Upper lobe of left lung (tissue), 6 donors: ENCODE data around the gene HES4. TPM values are rescaled to one million over a fixed set of nuclear protein-coding genes. Genes with fewer than 3 reads are reported as not detected.

Experiments used
- ATAC-seq, 2 donors: fragments of 200-7000 bp; cut with Tn5 transposase; one replicate each; pipeline ENCODE4 v1.9.1; 2022; ENCODE audit warnings: mild to moderate bottlenecking in 2 of 2, moderate library complexity in 2 of 2; ENCODE audit not compliant: low FRiP score in 2 of 2
- DNase-seq, 2 donors: peaks; one replicate each; pipeline ENCODE4 v3.0.0-alpha.2; 2019 to 2020
- H3K27ac ChIP-seq, 4 donors: fragments of 200-600 bp; sonication (generic); one replicate each; pipeline ENCODE4 v1.5.1; 2016 to 2019
- H3K27me3 ChIP-seq, 4 donors: fragments of 200-600 bp; sonication (generic); one replicate each; pipeline ENCODE4 v1.5.1; 2017 to 2019
- H3K36me3 ChIP-seq, 4 donors: fragments of 200-600 bp; sonication (generic); one replicate each; pipeline ENCODE4 v1.5.1; 2016 to 2019
- H3K4me1 ChIP-seq, 4 donors: fragments of 200-600 bp; sonication (generic); one replicate each; pipeline ENCODE4 v1.5.1; 2018 to 2019
- H3K4me3 ChIP-seq, 4 donors: fragments of 200-600 bp; sonication (generic); one replicate each; pipeline ENCODE4 v1.5.1; 2017 to 2019; ENCODE audit warnings: mild to moderate bottlenecking in 2 of 4, moderate library complexity in 1 of 4
- H3K9me3 ChIP-seq, 4 donors: fragments of 200-600 bp; sonication (generic); one replicate each; pipeline ENCODE4 v1.5.1; 2018 to 2019
- EP300 ChIP-seq, 4 donors: sonication (generic); formaldehyde crosslinking; IDR thresholded peaks; one replicate each; pipeline ENCODE4 v1.5.1; 2017; ENCODE audit warnings: antibody characterized with exemption in 4 of 4, control low read depth in 2 of 4
- POLR2A ChIP-seq, 4 donors: fragments of 450-650 bp; IDR thresholded peaks; one replicate each; pipeline ENCODE4 v1.5.1; 2016 to 2017; ENCODE audit warnings: antibody characterized with exemption in 4 of 4, mild to moderate bottlenecking in 2 of 4
- POLR2AphosphoS5 ChIP-seq, 2 donors: sonication (generic); formaldehyde crosslinking; IDR thresholded peaks; one replicate each; pipeline ENCODE4 v1.5.1; 2017; ENCODE audit warnings: antibody characterized with exemption in 2 of 2
- WGBS, 2 donors: methylation state at CpG; one replicate each; pipeline ENCODE4 v1.1.5; 2017 to 2018; 5-methylcytosine and 5-hydroxymethylcytosine counted together
- total RNA-seq, 6 donors: library from RNA; depleted of rRNA in 4 of 6; stranded (reverse); fragments of >200 nt in 4 of 6; gene quantifications; one replicate each; pipeline versions ENCODE4 v1.1.0 to v1.2.1, GENCODE V29; 2016 to 2021
- TF ChIP-seq, protein P1 (sequence below), 6 experiments: fragments of 450-650 bp in 4 of 6; fragments of 200-600 bp in 2 of 6; sonication (generic) in 2 of 6; IDR thresholded peaks; one replicate each; pipeline ENCODE4 v1.5.1; 2016 to 2019; ENCODE audit warnings: antibody characterized with exemption in 6 of 6
- donor health status: DM: no; HTN: no; CAD: no; lungs with moderate emphysema.
- donor health status: DM: no; HTN: yes; CAD: no; lungs with severe emphysema.

Gene HES4
- total RNA-seq, 6 donors from 2014 or later, result 26.5 to 55.0 (median 35.0) TPM

DNA sequence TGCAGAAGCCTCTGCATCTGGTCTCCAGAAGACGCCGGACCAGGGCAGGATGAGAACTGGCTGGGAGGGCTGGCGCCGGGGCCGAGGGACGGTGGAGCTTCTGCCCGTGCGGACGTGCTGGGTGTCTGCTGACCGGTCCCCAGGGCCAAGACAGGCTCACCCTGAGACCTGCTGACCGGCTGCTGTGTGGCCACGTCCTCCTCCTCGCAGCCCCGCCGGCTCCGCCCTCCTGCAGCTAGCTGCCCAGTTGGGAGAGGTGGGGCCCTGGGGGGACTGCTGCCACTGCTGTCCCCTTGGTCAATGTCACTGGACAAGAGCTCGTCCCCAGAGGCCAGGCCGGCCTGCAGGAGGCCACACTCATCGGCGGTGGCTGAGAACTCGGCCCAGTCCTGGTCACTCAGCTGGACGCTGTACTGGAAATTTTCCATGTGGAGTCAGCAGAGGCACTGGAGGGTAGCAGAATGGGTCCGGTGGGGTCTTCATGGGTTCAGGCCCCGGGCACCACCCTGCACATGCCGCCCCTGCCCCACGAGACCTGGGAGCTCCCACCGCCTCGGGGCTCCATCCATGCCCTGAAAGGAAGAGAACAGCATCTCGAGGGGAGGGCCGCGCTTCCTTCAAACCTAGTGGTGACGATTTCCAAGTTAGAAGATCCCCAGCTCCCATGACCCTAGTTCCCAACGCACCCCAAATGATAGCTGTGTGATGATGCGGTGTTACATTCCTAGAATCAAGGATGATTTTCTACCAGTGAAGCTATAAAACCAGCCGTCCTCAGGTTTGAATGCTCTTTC lies 19.1 kb downstream of the HES4 start:
- ATAC-seq, result peak in 1 of 2 donors; percentile 19
- Histone ChIP-seq H3K36me3 (no peaks in the 10 kb centered on the region), H3K4me3 (no peak overlapping the region), H3K27me3 (peaks cover 0 to 5% (median 0%) of the 10 kb centered on the region in 4 donors), H3K9me3 (no peaks in the 10 kb centered on the region), H3K27ac (no peak overlapping the region), H3K4me1 (peaks cover 5 to 13% (median 10%) of the 10 kb centered on the region in 4 donors)
- TF ChIP-seq EP300 (IDR thresholded peaks at IDR 0.05) (no peak), POLR2AphosphoS5 (IDR thresholded peaks at IDR 0.05) (no peak), POLR2A (IDR thresholded peaks at IDR 0.05) (no peak)
- TF ChIP-seq, protein P1, sequence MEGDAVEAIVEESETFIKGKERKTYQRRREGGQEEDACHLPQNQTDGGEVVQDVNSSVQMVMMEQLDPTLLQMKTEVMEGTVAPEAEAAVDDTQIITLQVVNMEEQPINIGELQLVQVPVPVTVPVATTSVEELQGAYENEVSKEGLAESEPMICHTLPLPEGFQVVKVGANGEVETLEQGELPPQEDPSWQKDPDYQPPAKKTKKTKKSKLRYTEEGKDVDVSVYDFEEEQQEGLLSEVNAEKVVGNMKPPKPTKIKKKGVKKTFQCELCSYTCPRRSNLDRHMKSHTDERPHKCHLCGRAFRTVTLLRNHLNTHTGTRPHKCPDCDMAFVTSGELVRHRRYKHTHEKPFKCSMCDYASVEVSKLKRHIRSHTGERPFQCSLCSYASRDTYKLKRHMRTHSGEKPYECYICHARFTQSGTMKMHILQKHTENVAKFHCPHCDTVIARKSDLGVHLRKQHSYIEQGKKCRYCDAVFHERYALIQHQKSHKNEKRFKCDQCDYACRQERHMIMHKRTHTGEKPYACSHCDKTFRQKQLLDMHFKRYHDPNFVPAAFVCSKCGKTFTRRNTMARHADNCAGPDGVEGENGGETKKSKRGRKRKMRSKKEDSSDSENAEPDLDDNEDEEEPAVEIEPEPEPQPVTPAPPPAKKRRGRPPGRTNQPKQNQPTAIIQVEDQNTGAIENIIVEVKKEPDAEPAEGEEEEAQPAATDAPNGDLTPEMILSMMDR (IDR thresholded peaks at IDR 0.05), result no peak
- WGBS, 2 donors, result 78 to 83% methylated on average over 10 to 25 of the region's 35 CpGs
- DNase-seq, result peak in 1 of 2 donors; percentile 83

DNA sequence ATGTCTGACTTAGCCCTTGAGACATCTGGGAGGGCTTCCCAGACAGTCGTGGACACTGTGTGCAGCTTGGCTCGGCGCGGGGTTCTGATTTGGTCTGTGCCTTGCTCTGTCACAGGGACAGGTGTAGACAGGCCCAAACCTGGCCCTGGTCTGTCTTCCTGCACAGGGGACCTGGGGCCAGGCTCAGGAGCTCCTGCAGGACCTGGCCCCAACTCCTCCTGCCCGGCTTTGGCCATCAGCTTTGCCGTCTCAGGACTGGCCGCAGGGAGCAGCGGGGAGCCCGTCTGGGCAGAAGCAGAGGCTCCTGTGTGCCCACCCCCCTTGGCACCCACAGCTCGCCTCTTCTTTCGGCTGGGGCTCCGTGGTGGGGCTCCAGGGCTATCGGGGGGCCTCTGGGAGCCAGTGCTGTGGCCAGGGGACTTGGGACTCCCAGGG lies 19.7 kb downstream of the HES4 start:
- peaks cover 0 to 5% (median 0%) of the 10 kb centered on the region in 4 donors for H3K27me3 ChIP-seq
- H3K4me3 ChIP-seq, result no peak overlapping the region
- WGBS, 2 donors, result 80 to 88% methylated on average over 1 to 9 of the region's 13 CpGs

DNA sequence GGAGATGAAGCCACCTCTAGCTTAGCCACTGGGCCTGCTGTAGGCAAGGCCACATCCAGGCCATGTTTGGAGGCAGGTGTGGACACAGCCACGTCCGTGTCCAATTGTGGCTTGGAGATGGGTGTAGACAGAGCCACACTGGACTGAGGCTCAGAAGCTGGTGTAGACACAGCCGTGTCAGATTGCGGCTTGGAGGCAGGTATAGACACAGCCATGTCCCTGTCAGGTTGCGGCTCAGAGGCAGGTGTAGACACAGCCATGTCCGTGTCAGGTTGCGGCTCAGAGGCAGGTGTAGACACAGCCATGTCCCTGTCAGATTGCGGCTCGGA lies 20.2 kb downstream of the HES4 start:
- TF ChIP-seq POLR2A (IDR thresholded peaks at IDR 0.05) (no peak), EP300 (IDR thresholded peaks at IDR 0.05) (no peak)
- TF ChIP-seq, protein P1 (IDR thresholded peaks at IDR 0.05), result no peak
- Histone ChIP-seq H3K36me3 (no peaks in the 10 kb centered on the region), H3K9me3 (no peaks in the 10 kb centered on the region), H3K27ac (no peak overlapping the region), H3K27me3 (peaks cover 0 to 5% (median 0%) of the 10 kb centered on the region in 4 donors), H3K4me1 (peaks cover 6 to 14% (median 13%) of the 10 kb centered on the region in 4 donors), H3K4me3 (no peak overlapping the region)
- WGBS, 2 donors, result 79 to 86% methylated on average over 8 to 9 of the region's 9 CpGs
- DNase-seq (no peak), ATAC-seq (no peak)

More for the DNA sequence above, 19.7 kb downstream of the HES4 start:
- Histone ChIP-seq H3K36me3 (no peaks in the 10 kb centered on the region), H3K27ac (no peak overlapping the region), H3K9me3 (no peaks in the 10 kb centered on the region), H3K4me1 (peaks cover 6 to 14% (median 13%) of the 10 kb centered on the region in 4 donors)
- ATAC-seq (no peak), DNase-seq (no peak)
- TF ChIP-seq POLR2A (IDR thresholded peaks at IDR 0.05), result no peak
- TF ChIP-seq, protein P1 (IDR thresholded peaks at IDR 0.05), result no peak
- TF ChIP-seq EP300 (IDR thresholded peaks at IDR 0.05), result no peak
- TF ChIP-seq POLR2AphosphoS5 (IDR thresholded peaks at IDR 0.05), result no peak

DNA sequence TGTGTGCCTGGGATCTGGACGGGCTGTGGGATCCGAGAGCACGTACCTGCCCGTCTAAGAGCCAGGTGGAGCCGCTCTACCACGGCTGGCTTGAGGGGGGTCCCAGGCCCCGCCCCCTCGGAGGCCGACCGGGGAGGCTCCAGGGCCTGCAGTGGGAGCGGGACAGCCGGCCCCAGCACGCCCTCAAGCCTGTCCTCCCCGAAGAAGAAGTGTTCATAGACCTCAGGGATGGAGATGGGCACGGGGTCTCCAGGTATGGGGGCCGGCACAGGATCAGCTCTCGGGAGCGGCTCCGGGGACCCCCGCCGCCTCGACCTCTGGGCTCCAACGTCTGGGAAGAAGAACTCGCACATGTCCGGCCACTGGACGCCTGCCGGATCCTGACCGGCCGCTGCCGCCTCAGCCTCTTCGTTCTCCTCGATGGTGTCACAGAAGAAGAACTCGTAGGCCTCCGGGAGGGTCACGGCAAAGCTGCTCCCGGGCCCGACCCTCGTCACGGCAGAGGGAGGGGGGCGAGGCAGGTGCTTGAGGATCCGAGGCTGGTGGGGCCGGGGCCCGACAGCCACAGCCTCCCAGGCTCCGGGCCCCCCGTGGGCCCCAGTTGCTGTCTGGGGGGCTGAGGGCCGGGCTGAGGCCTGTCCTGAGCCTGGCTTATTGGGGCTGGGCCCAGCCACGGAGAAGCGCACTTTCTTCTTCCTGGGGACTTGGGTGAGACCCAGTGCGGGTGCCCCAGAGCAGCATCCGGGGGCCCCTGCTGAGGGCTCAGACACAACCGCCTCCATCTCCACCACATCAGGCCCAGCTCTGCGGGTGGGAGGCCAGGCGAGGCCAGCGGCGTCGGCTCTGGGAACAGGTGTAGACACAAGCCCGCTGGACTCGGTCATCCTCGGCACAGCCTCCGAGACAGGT lies 20.8 kb downstream of the HES4 start:
- H3K27ac ChIP-seq, result no peak overlapping the region
- 91 to 93% methylated on average over 9 to 53 of the region's 60 CpGs for WGBS, 2 donors
- no peak overlapping the region for H3K4me3 ChIP-seq
- TF ChIP-seq EP300 (IDR thresholded peaks at IDR 0.05), result no peak
- TF ChIP-seq, protein P1 (IDR thresholded peaks at IDR 0.05), result no peak
- no peak for TF ChIP-seq POLR2A (IDR thresholded peaks at IDR 0.05)
- TF ChIP-seq POLR2AphosphoS5 (IDR thresholded peaks at IDR 0.05), result no peak
- peaks cover 4 to 11% (median 10%) of the 10 kb centered on the region in 4 donors for H3K4me1 ChIP-seq
- no peaks in the 10 kb centered on the region for H3K36me3 ChIP-seq
- H3K9me3 ChIP-seq, result no peaks in the 10 kb centered on the region
- peak in 1 of 2 donors; percentile 83 for DNase-seq
- ATAC-seq, result no peak
- peaks cover 0 to 8% (median 0%) of the 10 kb centered on the region in 4 donors for H3K27me3 ChIP-seq
